Measurements from ENCODE around the gene GRID1.

The GRID1 gene

GRCh38 chr10:86310702-86311101 lies 55.9 kb downstream of the GRID1 start:
- no peaks in the 10 kb centered on the region for H3K27me3 ChIP-seq (ENCODE audit: low read depth)
- DNase-seq (ENCODE audit: low spot score in 2 of 2), result no peak
- H3K9me3 ChIP-seq, result no peaks in the 10 kb centered on the region
- H3K36me3 ChIP-seq (replicated peaks), result no peaks in the 10 kb centered on the region
- in situ Hi-C loops (cut with MboI; ENCODE audit: low sequenced_read_pairs), result no loop called here
- no peak overlapping the region for H3K4me3 ChIP-seq
- H3K4me1 ChIP-seq, result no peaks in the 10 kb centered on the region

- no peaks in the 10 kb centered on the region for H3K36me3 ChIP-seq (replicated peaks)
- in situ Hi-C loops (cut with MboI; ENCODE audit: low sequenced_read_pairs), result no loop called here
- H3K4me1 ChIP-seq, result no peaks in the 10 kb centered on the region
- DNase-seq (ENCODE audit: low spot score in 2 of 2), result no peak
- no peaks in the 10 kb centered on the region for H3K9me3 ChIP-seq
- H3K4me3 ChIP-seq, result no peak overlapping the region
- no peaks in the 10 kb centered on the region for H3K27me3 ChIP-seq (ENCODE audit: low read depth)
Measured at GRCh38 chr10:86310291-86310690, 56.3 kb downstream of the GRID1 start.

- Histone ChIP-seq H3K9me3 (no peaks in the 10 kb centered on the region), H3K4me3 (no peak overlapping the region), H3K27me3 (ENCODE audit: low read depth) (no peaks in the 10 kb centered on the region), H3K36me3 (replicated peaks) (no peaks in the 10 kb centered on the region), H3K4me1 (no peaks in the 10 kb centered on the region)
- DNase-seq (ENCODE audit: low spot score in 2 of 2), result no peak
- in situ Hi-C loops (cut with MboI; ENCODE audit: low sequenced_read_pairs), result no loop called here
Measured at GRCh38 chr10:86308056-86308455, 58.5 kb downstream of the GRID1 start.

- Histone ChIP-seq H3K27me3 (ENCODE audit: low read depth) (no peaks in the 10 kb centered on the region), H3K36me3 (replicated peaks) (no peaks in the 10 kb centered on the region), H3K9me3 (no peaks in the 10 kb centered on the region), H3K4me3 (no peak overlapping the region), H3K4me1 (no peaks in the 10 kb centered on the region)
- peak in 1 of 2 experiments; percentile 76 for DNase-seq (ENCODE audit: low spot score in 2 of 2)
- in situ Hi-C loops (cut with MboI; ENCODE audit: low sequenced_read_pairs), result no loop called here
Measured at GRCh38 chr10:86306628-86307278, 59.8 kb downstream of the GRID1 start.

- no peaks in the 10 kb centered on the region for H3K4me1 ChIP-seq
- H3K27me3 ChIP-seq (ENCODE audit: low read depth), result no peaks in the 10 kb centered on the region
- no peaks in the 10 kb centered on the region for H3K9me3 ChIP-seq
- H3K4me3 ChIP-seq, result no peak overlapping the region
- in situ Hi-C loops (cut with MboI; ENCODE audit: low sequenced_read_pairs), result no loop called here
- no peaks in the 10 kb centered on the region for H3K36me3 ChIP-seq (replicated peaks)
- peak; percentile 28 to 62 for DNase-seq (ENCODE audit: low spot score in 2 of 2)
Measured at GRCh38 chr10:86305521-86305920, 61.1 kb downstream of the GRID1 start.

GRCh38 chr10:86304436-86304835 lies 62.2 kb downstream of the GRID1 start:
- Histone ChIP-seq H3K36me3 (replicated peaks) (no peaks in the 10 kb centered on the region), H3K9me3 (no peaks in the 10 kb centered on the region), H3K27me3 (ENCODE audit: low read depth) (no peaks in the 10 kb centered on the region), H3K4me3 (no peak overlapping the region), H3K4me1 (no peaks in the 10 kb centered on the region)
- in situ Hi-C loops (cut with MboI; ENCODE audit: low sequenced_read_pairs), result no loop called here
- DNase-seq (ENCODE audit: low spot score in 2 of 2), result no peak

- Histone ChIP-seq H3K36me3 (replicated peaks) (no peaks in the 10 kb centered on the region), H3K9me3 (no peaks in the 10 kb centered on the region), H3K4me1 (no peaks in the 10 kb centered on the region), H3K4me3 (no peak overlapping the region), H3K27me3 (ENCODE audit: low read depth) (no peaks in the 10 kb centered on the region)
- in situ Hi-C loops (cut with MboI; ENCODE audit: low sequenced_read_pairs), result no loop called here
- DNase-seq (ENCODE audit: low spot score in 2 of 2), result no peak
Measured at GRCh38 chr10:86303626-86304025, 63.0 kb downstream of the GRID1 start.

- peak in 1 of 2 experiments; percentile 2 for DNase-seq (ENCODE audit: low spot score in 2 of 2)
- Histone ChIP-seq H3K4me3 (no peak overlapping the region), H3K4me1 (peaks cover 2% of the 10 kb centered on the region; the same call in 1 of the 2 replicates), H3K9me3 (no peaks in the 10 kb centered on the region), H3K27me3 (ENCODE audit: low read depth) (no peaks in the 10 kb centered on the region), H3K36me3 (replicated peaks) (no peaks in the 10 kb centered on the region)
- in situ Hi-C loops (cut with MboI; ENCODE audit: low sequenced_read_pairs), result no loop called here
Measured at GRCh38 chr10:86301971-86302370, 64.6 kb downstream of the GRID1 start.

GRCh38 chr10:86300931-86301830 lies 65.4 kb downstream of the GRID1 start:
- Histone ChIP-seq H3K4me3 (no peak overlapping the region), H3K36me3 (replicated peaks) (no peaks in the 10 kb centered on the region), H3K9me3 (no peaks in the 10 kb centered on the region), H3K4me1 (peaks cover 2% of the 10 kb centered on the region; the same call in 1 of the 2 replicates), H3K27me3 (ENCODE audit: low read depth) (no peaks in the 10 kb centered on the region)
- in situ Hi-C loops (cut with MboI; ENCODE audit: low sequenced_read_pairs), result no loop called here
- no peak for DNase-seq (ENCODE audit: low spot score in 2 of 2)

- Histone ChIP-seq H3K27me3 (ENCODE audit: low read depth) (no peaks in the 10 kb centered on the region), H3K4me3 (no peak overlapping the region), H3K4me1 (peaks cover 2% of the 10 kb centered on the region; the same call in 1 of the 2 replicates), H3K36me3 (replicated peaks) (no peaks in the 10 kb centered on the region), H3K9me3 (no peaks in the 10 kb centered on the region)
- in situ Hi-C loops (cut with MboI; ENCODE audit: low sequenced_read_pairs), result no loop called here
- DNase-seq (ENCODE audit: low spot score in 2 of 2), result no peak
Measured at GRCh38 chr10:86300399-86300925, 66.1 kb downstream of the GRID1 start.

- no peak for DNase-seq (ENCODE audit: low spot score in 2 of 2)
- Histone ChIP-seq H3K27me3 (ENCODE audit: low read depth) (no peaks in the 10 kb centered on the region), H3K9me3 (no peaks in the 10 kb centered on the region), H3K4me3 (no peak overlapping the region), H3K4me1 (peaks cover 2% of the 10 kb centered on the region; the same call in 1 of the 2 replicates), H3K36me3 (replicated peaks) (no peaks in the 10 kb centered on the region)
- in situ Hi-C loops (cut with MboI; ENCODE audit: low sequenced_read_pairs), result no loop called here
Measured at GRCh38 chr10:86299562-86299961, 67.0 kb downstream of the GRID1 start.

GRCh38 chr10:86298501-86299001 lies 68.0 kb downstream of the GRID1 start:
- H3K9me3 ChIP-seq, result no peaks in the 10 kb centered on the region
- no peaks in the 10 kb centered on the region for H3K36me3 ChIP-seq (replicated peaks)
- peaks cover 4% of the 10 kb centered on the region; the same call in 1 of the 2 replicates for H3K4me1 ChIP-seq
- no peak for DNase-seq (ENCODE audit: low spot score in 2 of 2)
- H3K27me3 ChIP-seq (ENCODE audit: low read depth), result no peaks in the 10 kb centered on the region
- no peak overlapping the region for H3K4me3 ChIP-seq
- in situ Hi-C loops (cut with MboI; ENCODE audit: low sequenced_read_pairs), result no loop called here

GRCh38 chr10:86295791-86296190 lies 70.8 kb downstream of the GRID1 start:
- Histone ChIP-seq H3K9me3 (no peaks in the 10 kb centered on the region), H3K27me3 (ENCODE audit: low read depth) (no peaks in the 10 kb centered on the region), H3K4me3 (no peak overlapping the region), H3K36me3 (replicated peaks) (no peaks in the 10 kb centered on the region), H3K4me1 (peaks cover 11% of the 10 kb centered on the region; the same call in 1 of the 2 replicates)
- in situ Hi-C loops (cut with MboI; ENCODE audit: low sequenced_read_pairs), result no loop called here
- no peak for DNase-seq (ENCODE audit: low spot score in 2 of 2)

GRCh38 chr10:86295351-86295750 lies 71.2 kb downstream of the GRID1 start:
- H3K4me3 ChIP-seq, result no peak overlapping the region
- in situ Hi-C loops (cut with MboI; ENCODE audit: low sequenced_read_pairs), result no loop called here
- H3K27me3 ChIP-seq (ENCODE audit: low read depth), result no peaks in the 10 kb centered on the region
- no peaks in the 10 kb centered on the region for H3K36me3 ChIP-seq (replicated peaks)
- DNase-seq (ENCODE audit: low spot score in 2 of 2), result peak in 1 of 2 experiments; percentile 3
- peaks cover 11% of the 10 kb centered on the region; the same call in 1 of the 2 replicates for H3K4me1 ChIP-seq
- H3K9me3 ChIP-seq, result no peaks in the 10 kb centered on the region
